HK-2 (cell line): Measurements from ENCODE around the gene PLEKHM1.
"Not testable (repeated sequence)": the region's sequence is repeated elsewhere in the genome, so short reads cannot be mapped to it uniquely, and the experiment has no call there.

Source experiments
- DNase-seq: peaks from one replicate; pipeline ENCODE4 v3.0.0-alpha.2; 2018; ENCODE audit not compliant: unreplicated experiment

Gene PLEKHM1

GRCh38 chr17:45441526-45442310 is 48.8 kb downstream of the PLEKHM1 start:
- DNase-seq = no peak

- DNase-seq = not testable (repeated sequence)
These were observed 49.5 kb downstream of the PLEKHM1 start for GRCh38 chr17:45440839-45441515.

GRCh38 chr17:45440161-45440778 is 50.3 kb downstream of the PLEKHM1 start:
- DNase-seq = no peak

- DNase-seq = peak; percentile 46
These were observed 51.5 kb downstream of the PLEKHM1 start for GRCh38 chr17:45438931-45439610.

GRCh38 chr17:45437465-45438283 is 52.8 kb downstream of the PLEKHM1 start:
- DNase-seq = no peak

GRCh38 chr17:45436625-45437464 is 53.7 kb downstream of the PLEKHM1 start:
- DNase-seq = no peak

GRCh38 chr17:45436161-45436560 is 54.4 kb downstream of the PLEKHM1 start:
- DNase-seq = no peak

GRCh38 chr17:45435481-45435880 is 55.0 kb downstream of the PLEKHM1 start:
- DNase-seq = no peak

GRCh38 chr17:45433159-45433535 is 57.4 kb downstream of the PLEKHM1 start:
- DNase-seq = no peak

- peak; percentile 78 for DNase-seq
These were observed 57.9 kb downstream of the PLEKHM1 start, which contains the start of gene ARHGAP27 for GRCh38 chr17:45432405-45433158. Gene ARHGAP27, minus strand, starts transcription at chr17:45432870. Its CDS starts 2,591 bp downstream, at chr17:45430279.

GRCh38 chr17:45431531-45432404 is 58.8 kb downstream of the PLEKHM1 start:
- peak; percentile 80 for DNase-seq

GRCh38 chr17:45430738-45431530 is 59.6 kb downstream of the PLEKHM1 start:
- DNase-seq = no peak

- DNase-seq = no peak
These were observed 60.3 kb downstream of the PLEKHM1 start for GRCh38 chr17:45430006-45430737.

- DNase-seq = no peak
These were observed 61.0 kb downstream of the PLEKHM1 start for GRCh38 chr17:45429339-45430005.

GRCh38 chr17:45428931-45429338 is 61.6 kb downstream of the PLEKHM1 start:
- DNase-seq = no peak

GRCh38 chr17:45428050-45428617 is 62.4 kb downstream of the PLEKHM1 start:
- DNase-seq = peak; percentile 71
